NB4 (cell line): ENCODE results near the gene MINDY3.

Experiments
- CTCF ChIP-seq: IDR thresholded peaks from one replicate; pipeline ENCODE4 v1.5.1; 2012; ENCODE audit warnings: low read depth, low read length
- POLR2A ChIP-seq: IDR thresholded peaks from 2 replicates; pipeline ENCODE4 v1.6.1; 2011; ENCODE audit warnings: mild to moderate bottlenecking; ENCODE audit not compliant: insufficient read length; ENCODE audit errors: extremely low read depth

GRCh38 chr10:15879663-15880062 lies 19.4 kb upstream of the MINDY3 start:
- no peak for TF ChIP-seq CTCF
- TF ChIP-seq POLR2A, result no peak
